ENCODE results near the gene TAF4.
"Not testable (repeated sequence)": the region's sequence is repeated elsewhere in the genome, so short reads cannot be mapped to it uniquely, and the experiment has no call there.

TAF4 gene

GRCh38 chr20:62056975-62057374 is 8.7 kb downstream of the TAF4 start:
- no peak for DNase-seq

GRCh38 chr20:62056377-62056776 is 9.3 kb downstream of the TAF4 start:
- DNase-seq = no peak

GRCh38 chr20:62055862-62056115 is 9.9 kb downstream of the TAF4 start:
- DNase-seq = not testable (repeated sequence)

- DNase-seq = no peak
Measured at GRCh38 chr20:62055106-62055861, 10.4 kb downstream of the TAF4 start.

GRCh38 chr20:62054451-62054953 is 11.2 kb downstream of the TAF4 start:
- DNase-seq = no peak

DNA sequence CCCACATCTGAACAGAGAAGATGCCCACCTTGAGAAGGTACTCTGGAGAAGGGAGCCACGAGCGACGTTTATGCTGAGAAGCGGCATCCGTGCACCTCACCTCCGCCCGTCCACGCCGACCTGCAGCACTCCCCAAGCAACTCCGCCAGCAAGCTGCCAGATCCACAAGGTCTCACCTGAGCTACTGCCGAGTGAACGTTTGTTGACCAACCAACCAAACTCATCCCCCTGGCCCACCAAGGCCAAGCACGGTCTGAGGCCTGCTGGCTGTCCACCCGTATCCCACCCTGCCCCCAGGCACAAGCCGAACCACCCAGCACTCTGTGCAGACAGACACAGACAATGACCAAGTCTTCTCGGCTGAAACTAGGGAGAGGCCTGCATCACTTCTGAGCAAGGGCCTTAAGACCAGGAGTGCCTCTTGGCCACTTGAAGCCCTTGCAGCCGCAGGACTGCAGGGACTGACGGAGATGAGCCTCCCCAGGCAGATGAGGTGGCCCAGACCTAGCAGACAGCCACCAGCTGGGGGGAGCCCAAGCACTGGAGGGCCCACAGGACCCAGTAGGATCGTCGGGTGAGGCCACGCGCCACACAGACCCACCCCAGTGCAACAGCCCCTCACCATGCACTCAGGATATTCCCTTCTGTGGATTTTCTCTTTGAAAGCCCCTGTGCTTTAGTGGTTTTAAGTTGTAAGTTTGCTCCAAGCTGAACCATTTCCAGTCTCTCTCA is 12.1 kb downstream of the TAF4 start:
- DNase-seq = no peak

DNA sequence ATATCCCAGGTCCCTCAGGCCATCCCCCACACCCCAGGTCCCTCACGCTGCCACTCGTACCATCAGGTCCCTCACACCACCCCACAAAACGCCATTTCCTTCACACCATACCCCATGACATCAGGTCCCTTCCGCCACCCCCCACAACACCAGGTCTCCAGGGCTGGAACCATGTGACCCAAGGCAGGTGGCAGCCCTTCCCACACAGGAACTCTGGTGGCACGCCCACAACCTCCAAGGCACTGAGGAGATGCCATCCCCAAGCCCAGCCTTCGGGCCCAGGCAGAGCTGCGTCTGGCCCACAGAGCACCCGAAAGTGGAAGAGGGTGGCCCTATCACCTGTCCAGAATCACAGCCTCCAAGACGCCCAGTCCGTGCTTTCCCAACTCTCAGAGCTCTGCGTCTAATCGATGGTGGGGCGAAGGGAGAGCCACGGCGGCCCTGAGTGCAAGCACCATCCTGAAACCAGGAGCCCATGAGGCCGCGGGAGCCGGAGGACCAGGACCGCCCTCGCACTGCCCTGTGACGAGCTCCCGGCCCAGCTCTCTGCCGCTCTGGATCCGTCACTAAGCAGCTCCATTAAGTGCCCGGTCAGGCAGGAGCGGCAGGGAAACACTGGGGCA is 12.7 kb downstream of the TAF4 start:
- DNase-seq = no peak

DNA sequence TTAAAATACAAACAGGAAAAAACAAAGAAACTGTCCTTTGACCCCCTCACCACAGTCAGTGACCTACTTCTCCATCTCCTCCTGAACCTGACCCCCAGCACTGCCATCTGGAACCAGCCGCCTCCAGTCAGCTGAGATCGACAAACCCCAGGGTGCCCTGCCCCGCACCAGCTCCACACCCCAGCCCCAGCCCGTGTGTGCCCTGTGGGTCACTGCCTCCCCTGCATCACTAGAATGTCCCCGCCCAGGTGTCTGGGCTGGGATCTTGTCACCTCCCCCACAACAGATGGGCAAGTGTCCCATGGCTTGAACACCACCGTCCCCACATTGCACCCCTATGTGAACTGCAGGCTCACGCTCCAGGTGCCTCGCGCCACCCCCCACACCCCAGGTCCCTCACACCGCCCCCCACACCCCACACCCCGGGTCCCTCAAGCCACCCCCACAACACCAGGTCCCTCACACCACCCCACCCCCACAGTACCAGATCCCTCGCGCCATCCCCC is 13.3 kb downstream of the TAF4 start:
- DNase-seq = no peak

- DNase-seq = no peak
Measured at GRCh38 chr20:62051546-62052255, 14.0 kb downstream of the TAF4 start.

DNA sequence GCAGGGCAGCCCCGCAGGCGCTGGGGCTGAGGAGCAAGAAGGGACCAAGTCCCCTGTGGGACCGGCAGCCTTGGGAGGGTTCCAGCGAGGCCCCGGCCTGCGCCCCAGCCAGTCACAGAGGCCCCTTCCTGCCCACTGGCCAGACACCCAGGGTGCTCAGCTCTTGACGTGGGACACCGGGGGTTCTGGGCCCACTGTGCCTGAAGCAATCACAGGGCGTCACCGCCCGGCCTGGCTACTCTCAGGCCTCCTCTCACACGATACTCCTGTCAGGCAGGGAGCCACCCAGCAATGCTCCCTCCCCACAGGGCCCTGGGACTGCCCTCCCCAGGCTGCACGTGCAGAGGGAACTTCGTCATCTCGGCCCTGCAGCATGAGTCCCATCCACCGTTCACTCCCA is 14.5 kb downstream of the TAF4 start:
- no peak for DNase-seq

DNA sequence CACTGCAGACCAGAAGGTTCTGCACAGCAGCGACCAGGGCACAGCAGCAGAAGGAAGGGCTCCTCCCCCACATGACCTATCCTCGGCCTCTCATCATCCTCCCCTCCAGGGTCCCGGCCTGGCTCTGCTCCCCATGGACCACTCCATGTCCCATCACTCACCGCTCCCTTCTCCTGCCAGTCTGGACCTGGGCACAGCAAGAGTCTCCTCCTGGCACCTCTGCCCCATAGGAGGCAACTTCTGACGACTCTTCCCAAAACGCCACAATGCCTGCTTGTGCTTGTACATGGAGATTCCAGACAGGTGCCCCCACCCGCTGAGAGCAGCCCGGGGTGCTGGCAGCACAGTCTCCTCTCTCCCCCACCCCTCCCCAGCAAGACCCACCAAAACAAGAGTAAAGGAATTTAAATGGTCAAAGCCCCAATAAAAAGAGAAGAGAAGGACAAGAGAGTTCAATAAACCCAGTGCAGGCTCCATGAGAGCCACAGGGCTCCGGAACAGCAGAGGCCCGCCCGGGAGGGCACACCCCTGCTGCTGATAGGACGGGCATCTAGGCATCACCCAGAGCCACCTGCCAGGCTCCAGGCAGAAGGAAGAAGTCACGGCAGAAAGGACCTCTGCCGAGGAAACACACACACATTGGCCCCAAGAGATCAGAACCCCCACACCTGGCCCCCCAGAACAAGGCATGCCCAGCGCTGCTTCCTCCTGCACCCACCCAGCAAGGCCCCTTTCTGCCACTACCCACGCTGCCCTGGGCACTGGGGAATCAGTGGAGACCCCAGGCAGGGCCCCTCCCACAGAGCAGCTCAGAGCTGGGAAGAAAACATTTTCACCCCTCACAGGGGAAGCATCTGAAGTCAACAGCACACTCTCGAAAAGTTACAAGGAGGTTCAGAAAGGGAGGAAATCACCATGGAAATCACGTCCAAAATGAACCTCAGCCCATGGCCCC is 15.2 kb downstream of the TAF4 start:
- no peak for DNase-seq

DNA sequence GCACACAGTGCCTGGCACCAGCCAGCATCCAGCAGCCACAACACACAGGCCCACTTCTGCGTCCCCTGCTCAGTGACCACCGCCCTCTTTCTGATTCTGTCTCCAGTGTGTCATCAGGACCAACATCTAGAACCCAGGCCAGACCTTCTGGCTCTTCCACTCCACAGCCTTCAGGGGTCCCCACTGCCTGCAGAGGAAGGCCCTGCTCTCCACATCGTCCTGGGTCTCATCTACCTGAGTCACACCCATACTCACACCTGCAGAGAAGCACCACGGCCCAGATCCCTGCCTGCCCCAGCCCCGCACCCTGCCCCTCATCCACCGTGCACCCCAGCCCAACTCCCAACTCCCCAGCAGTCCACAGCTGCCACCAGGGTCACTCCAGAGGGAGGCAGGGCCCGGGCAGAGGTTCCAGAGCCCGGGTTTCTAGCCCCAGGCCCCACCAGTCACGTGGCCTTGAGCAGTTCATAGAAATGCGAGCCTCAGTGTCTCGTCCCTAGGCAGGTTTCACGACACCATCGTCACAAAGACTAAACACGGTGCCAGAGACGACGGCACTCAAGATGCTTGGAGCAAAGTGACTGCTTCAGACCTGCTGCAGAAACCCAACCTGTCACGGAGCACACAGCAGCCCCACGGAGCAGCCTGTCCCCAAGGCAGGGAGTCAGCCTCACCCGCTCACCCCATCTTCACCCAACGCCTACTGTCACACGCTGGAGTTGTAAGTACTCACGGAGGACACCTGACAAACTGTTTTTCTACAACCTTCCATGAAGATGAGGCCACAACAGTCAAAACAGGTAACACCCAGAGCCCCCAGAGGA is 16.1 kb downstream of the TAF4 start:
- no peak for DNase-seq

GRCh38 chr20:62048821-62049291 is 16.8 kb downstream of the TAF4 start:
- no peak for DNase-seq

- no peak for DNase-seq
Measured at GRCh38 chr20:62048346-62048761, 17.3 kb downstream of the TAF4 start.

GRCh38 chr20:62047666-62048345 is 17.9 kb downstream of the TAF4 start:
- no peak for DNase-seq

DNA sequence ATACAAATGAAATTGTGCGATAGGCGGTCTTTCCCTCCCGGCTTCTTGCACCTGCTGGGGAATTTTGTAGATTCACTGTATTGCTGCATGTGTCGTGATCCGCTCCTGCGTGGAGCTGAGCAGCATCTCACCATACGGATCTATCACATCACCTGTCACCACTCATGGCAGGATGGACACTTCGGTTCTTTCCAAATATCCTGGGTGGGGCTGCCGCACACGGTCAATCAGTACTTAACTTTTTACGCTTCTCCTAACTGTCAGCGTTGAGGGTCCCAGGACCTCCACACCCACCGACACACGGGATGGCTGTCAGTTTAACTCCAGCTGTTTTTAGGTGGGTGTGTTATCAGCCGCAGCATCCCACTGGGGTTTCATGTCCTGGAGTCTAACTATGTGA is 19.2 kb downstream of the TAF4 start:
- DNase-seq = no peak

- no peak for DNase-seq
Measured at GRCh38 chr20:62045529-62046285, 20.0 kb downstream of the TAF4 start.

- no peak for DNase-seq
Measured at GRCh38 chr20:62045118-62045517, 20.6 kb downstream of the TAF4 start.

- no peak for DNase-seq
Measured at GRCh38 chr20:62044631-62045030, 21.1 kb downstream of the TAF4 start.

Measured in CD4-positive, alpha-beta T cell treated with Interleukin-6 for 4 hours (primary cell).